Nephron progenitor cell (in vitro differentiated cells): ENCODE results near the gene HMGCS1.

Experiments
- DNase-seq: peaks from one replicate; pipeline ENCODE4 v3.0.0; 2021
- H3K27ac Mint-ChIP-seq: 2 replicates; pipeline ENCODE4 v1.8.0; 2021; ENCODE audit warnings: mild to moderate bottlenecking, moderate library complexity, mixed read lengths
- H3K27me3 Mint-ChIP-seq: 2 replicates; pipeline ENCODE4 v1.8.0; 2021; ENCODE audit warnings: mild to moderate bottlenecking, low read depth, mixed read lengths; ENCODE audit not compliant: poor library complexity
- H3K36me3 Mint-ChIP-seq: 2 replicates; pipeline ENCODE4 v1.8.0; 2021; ENCODE audit warnings: low read depth, mixed read lengths
- H3K4me1 Mint-ChIP-seq: 2 replicates; pipeline ENCODE4 v1.8.0; 2021; ENCODE audit warnings: mixed read lengths
- H3K4me3 Mint-ChIP-seq: 2 replicates; pipeline ENCODE4 v1.8.0; 2021; ENCODE audit warnings: mild to moderate bottlenecking, moderate library complexity, mixed read lengths
- H3K9me3 Mint-ChIP-seq: 2 replicates; pipeline ENCODE4 v1.8.0; 2021; ENCODE audit warnings: mild to moderate bottlenecking, moderate library complexity, mixed read lengths
- TF ChIP-seq, protein P1 (sequence below): fragments of 200-600 bp; sonication (generic); IDR thresholded peaks from 2 replicates; pipeline ENCODE4 v1.5.0; 2021; ENCODE audit warnings: antibody characterized with exemption

Gene HMGCS1

DNA sequence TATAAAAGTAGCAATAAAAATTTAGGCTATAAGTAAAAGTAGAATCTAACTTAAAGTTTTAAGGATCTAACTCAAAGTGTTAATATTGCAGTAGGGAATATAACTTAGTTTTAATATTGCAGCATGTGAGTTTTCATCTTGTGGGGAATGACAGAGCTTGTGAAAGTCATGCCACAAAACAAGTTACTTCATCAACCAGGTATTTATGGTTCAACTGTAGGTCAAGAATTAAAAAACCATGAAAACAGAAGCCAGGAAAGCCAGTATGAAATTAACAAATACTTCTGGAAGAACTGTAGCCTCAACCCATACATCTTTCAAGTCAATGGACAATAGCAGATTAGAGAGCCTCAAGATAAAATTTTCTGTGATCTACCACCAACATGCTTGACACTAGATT lies 19.0 kb downstream of the HMGCS1 start:
- Mint-ChIP-seq H3K27ac (no peak overlapping the region), H3K4me3 (no peak overlapping the region)

DNA sequence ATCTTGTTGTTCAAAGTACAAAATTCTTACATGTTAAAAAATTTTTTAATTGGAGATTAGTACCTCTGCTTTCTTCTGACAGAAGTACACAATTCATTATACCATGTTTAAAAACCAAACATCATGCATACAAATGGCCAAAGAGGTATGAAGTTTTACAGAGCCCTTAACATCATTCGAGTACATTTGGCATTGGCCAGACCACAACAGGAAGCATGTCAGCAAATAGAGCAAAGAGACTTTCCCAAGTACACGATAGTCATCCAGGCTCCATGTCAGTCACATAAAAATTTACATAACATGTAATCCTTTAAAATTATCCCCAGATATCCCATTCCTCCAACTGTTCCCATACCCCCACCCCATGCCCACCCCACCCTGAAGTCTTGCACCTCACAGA lies 22.5 kb downstream of the HMGCS1 start:
- TF ChIP-seq, protein P1, sequence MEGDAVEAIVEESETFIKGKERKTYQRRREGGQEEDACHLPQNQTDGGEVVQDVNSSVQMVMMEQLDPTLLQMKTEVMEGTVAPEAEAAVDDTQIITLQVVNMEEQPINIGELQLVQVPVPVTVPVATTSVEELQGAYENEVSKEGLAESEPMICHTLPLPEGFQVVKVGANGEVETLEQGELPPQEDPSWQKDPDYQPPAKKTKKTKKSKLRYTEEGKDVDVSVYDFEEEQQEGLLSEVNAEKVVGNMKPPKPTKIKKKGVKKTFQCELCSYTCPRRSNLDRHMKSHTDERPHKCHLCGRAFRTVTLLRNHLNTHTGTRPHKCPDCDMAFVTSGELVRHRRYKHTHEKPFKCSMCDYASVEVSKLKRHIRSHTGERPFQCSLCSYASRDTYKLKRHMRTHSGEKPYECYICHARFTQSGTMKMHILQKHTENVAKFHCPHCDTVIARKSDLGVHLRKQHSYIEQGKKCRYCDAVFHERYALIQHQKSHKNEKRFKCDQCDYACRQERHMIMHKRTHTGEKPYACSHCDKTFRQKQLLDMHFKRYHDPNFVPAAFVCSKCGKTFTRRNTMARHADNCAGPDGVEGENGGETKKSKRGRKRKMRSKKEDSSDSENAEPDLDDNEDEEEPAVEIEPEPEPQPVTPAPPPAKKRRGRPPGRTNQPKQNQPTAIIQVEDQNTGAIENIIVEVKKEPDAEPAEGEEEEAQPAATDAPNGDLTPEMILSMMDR = no peak
- no peak for DNase-seq
- H3K4me3 Mint-ChIP-seq = no peak overlapping the region
- no peaks in the 10 kb centered on the region for H3K9me3 Mint-ChIP-seq
- peaks cover 2% of the 10 kb centered on the region for H3K27me3 Mint-ChIP-seq
- no peaks in the 10 kb centered on the region for H3K4me1 Mint-ChIP-seq
- H3K36me3 Mint-ChIP-seq = peaks cover 88% of the 10 kb centered on the region
- H3K27ac Mint-ChIP-seq = no peak overlapping the region

More for the DNA sequence above, 19.0 kb downstream of the HMGCS1 start:
- no peak for DNase-seq
- H3K36me3 Mint-ChIP-seq = peaks cover 89% of the 10 kb centered on the region
- peaks cover 2% of the 10 kb centered on the region for H3K27me3 Mint-ChIP-seq
- H3K9me3 Mint-ChIP-seq = no peaks in the 10 kb centered on the region
- H3K4me1 Mint-ChIP-seq = no peaks in the 10 kb centered on the region
- TF ChIP-seq, protein P1 = no peak

GRCh38 chr5:43288269-43288831 lies 24.9 kb downstream of the HMGCS1 start:
- TF ChIP-seq, protein P1 = no peak
- Mint-ChIP-seq H3K36me3 (peaks cover 75% of the 10 kb centered on the region), H3K27me3 (no peaks in the 10 kb centered on the region), H3K4me3 (no peak overlapping the region), H3K9me3 (no peaks in the 10 kb centered on the region), H3K4me1 (no peaks in the 10 kb centered on the region), H3K27ac (no peak overlapping the region)
- no peak for DNase-seq

DNA sequence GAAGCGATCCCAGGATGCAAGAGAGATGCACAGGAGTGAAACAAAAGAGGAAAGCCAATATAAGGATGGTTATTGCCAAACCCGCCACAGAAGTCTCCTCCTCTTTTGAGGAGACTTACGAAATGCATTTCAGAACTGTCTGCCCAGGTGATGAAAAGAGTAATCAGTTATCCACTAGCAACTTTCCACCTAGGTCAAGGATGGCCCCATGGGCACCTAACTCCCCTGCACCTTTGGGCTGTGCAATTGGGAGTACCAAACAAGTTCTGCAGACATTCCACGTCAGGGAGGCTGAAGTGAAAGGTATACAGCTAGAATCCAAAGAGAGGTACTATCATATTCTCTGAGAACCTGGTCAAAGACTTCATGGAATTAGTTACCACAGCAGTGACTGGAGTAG lies 25.7 kb downstream of the HMGCS1 start:
- TF ChIP-seq, protein P1 = no peak
- no peaks in the 10 kb centered on the region for H3K9me3 Mint-ChIP-seq
- peaks cover 68% of the 10 kb centered on the region for H3K36me3 Mint-ChIP-seq
- no peaks in the 10 kb centered on the region for H3K4me1 Mint-ChIP-seq
- DNase-seq = no peak
- H3K27me3 Mint-ChIP-seq = no peaks in the 10 kb centered on the region
- peak overlapping the region; percentile 97 for H3K27ac Mint-ChIP-seq
- H3K4me3 Mint-ChIP-seq = no peak overlapping the region

- H3K4me3 Mint-ChIP-seq = no peak overlapping the region
- peaks cover 63% of the 10 kb centered on the region for H3K36me3 Mint-ChIP-seq
- H3K9me3 Mint-ChIP-seq = no peaks in the 10 kb centered on the region
- H3K27me3 Mint-ChIP-seq = no peaks in the 10 kb centered on the region
- H3K4me1 Mint-ChIP-seq = no peaks in the 10 kb centered on the region
- TF ChIP-seq, protein P1 = no peak
- H3K27ac Mint-ChIP-seq = peak overlapping the region; percentile 97
- no peak for DNase-seq
Observed at GRCh38 chr5:43286623-43287022, 26.6 kb downstream of the HMGCS1 start.

DNA sequence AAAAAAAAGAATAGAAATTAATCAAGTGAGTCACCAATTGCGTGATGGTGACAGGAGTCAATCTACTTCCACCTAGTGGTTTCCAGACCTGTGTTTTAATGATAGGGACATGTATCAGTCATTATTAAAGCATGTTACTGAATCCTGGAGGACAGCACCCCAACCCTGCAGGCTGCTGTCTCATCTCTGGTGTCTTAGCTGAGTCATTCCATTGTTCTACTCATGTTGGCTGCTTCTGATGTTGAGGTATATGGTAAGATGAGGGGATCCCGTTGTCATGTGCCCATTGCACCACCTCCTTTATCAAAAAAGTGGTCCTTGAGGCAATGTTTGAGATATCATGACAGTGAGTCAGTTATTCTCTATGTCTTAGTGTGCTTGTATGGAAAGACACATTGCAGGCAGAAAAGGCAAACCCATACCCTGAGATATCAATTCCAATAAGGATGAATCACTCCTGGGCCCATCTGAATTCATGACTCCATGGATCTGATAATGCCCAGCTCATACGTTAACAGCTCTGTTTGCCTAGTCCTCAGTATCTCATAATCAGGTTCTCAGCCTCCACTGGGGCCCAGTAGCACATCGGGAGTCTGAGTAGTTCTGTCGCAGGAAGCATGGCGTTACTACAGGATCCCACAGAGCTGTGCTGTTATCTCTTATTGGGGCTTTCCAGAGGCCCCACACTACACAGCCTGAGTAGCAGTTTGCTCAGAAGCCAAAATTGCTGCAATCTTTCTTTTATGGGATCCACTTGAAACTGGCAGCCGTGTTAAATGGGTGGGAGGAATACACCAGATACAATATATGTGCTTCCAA lies 31.2 kb downstream of the HMGCS1 start:
- Mint-ChIP-seq H3K4me1 (no peaks in the 10 kb centered on the region), H3K9me3 (no peaks in the 10 kb centered on the region), H3K36me3 (peaks cover 20% of the 10 kb centered on the region), H3K27me3 (peaks cover 5% of the 10 kb centered on the region), H3K27ac (no peak overlapping the region), H3K4me3 (no peak overlapping the region)
- TF ChIP-seq, protein P1 = no peak
- DNase-seq = no peak
